GM12891 (cell line): ENCODE measurements around the gene NAALADL2.

Source experiments
- PAX5 ChIP-seq: IDR thresholded peaks from 2 replicates; pipeline ENCODE4 v1.6.1; 2011; ENCODE audit warnings: low read length, moderate library complexity, mild to moderate bottlenecking; ENCODE audit not compliant: insufficient read depth, severe bottlenecking
- POLR2A ChIP-seq: IDR thresholded peaks from 2 replicates; pipeline ENCODE4 v1.6.1; 2011; ENCODE audit warnings: low read depth, low read length, control low read depth
- POLR2AphosphoS5 ChIP-seq: IDR thresholded peaks from 2 replicates; pipeline ENCODE4 v1.6.1; 2011; ENCODE audit warnings: low read depth, low read length, control low read depth
- POU2F2 ChIP-seq: IDR thresholded peaks from 2 replicates; pipeline ENCODE4 v1.6.1; 2011; ENCODE audit warnings: low read depth, mild to moderate bottlenecking, control low read depth, low read length, moderate library complexity
- SPI1 ChIP-seq: IDR thresholded peaks from 2 replicates; pipeline ENCODE4 v1.6.1; 2011; ENCODE audit warnings: low read depth, low read length, control low read depth
- TAF1 ChIP-seq: IDR thresholded peaks from 2 replicates; pipeline ENCODE4 v1.6.1; 2011; ENCODE audit warnings: low read depth, low read length, control low read depth

DNA sequence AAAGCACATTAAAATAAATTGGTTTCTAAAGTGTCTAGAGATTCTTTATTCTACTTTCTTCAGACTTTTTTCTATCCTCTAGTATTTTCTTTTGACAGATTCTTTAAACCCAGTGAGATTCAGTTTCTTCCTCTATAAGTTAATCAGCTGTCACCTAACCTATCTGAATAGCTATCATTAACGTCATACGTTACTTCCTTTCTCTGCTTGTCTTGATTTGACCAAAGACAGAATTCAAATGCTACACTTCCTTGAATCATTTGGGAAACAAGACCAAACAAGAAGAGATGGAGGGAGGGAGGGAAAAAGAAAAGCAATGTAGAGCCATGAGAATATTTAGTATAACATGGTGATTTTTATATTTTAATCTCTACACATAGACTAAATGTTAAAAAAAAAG, 235.2 kb downstream of the NAALADL2 start:
- no peak for TF ChIP-seq POU2F2
- TF ChIP-seq POLR2A: no peak
- TF ChIP-seq POLR2AphosphoS5: no peak
- no peak for TF ChIP-seq TAF1
- TF ChIP-seq PAX5: no peak
- TF ChIP-seq SPI1: no peak
